GM21423 (cell line): ENCODE data around the gene NOX5.

Experiments used
- ATAC-seq: cut with Tn5 transposase; IDR thresholded peaks from one replicate; pipeline ENCODE4 v1.9.1; 2021; ENCODE audit warnings: mild to moderate bottlenecking, moderate library complexity; ENCODE audit not compliant: unreplicated experiment

The NOX5 gene

GRCh38 chr15:69075440-69075839, 60.9 kb downstream of the NOX5 start:
- no peak for ATAC-seq

- no peak for ATAC-seq
These were observed 62.3 kb downstream of the NOX5 start for GRCh38 chr15:69076756-69077155.

- ATAC-seq, result no peak
These were observed 64.1 kb downstream of the NOX5 start for GRCh38 chr15:69078638-69079037.

DNA sequence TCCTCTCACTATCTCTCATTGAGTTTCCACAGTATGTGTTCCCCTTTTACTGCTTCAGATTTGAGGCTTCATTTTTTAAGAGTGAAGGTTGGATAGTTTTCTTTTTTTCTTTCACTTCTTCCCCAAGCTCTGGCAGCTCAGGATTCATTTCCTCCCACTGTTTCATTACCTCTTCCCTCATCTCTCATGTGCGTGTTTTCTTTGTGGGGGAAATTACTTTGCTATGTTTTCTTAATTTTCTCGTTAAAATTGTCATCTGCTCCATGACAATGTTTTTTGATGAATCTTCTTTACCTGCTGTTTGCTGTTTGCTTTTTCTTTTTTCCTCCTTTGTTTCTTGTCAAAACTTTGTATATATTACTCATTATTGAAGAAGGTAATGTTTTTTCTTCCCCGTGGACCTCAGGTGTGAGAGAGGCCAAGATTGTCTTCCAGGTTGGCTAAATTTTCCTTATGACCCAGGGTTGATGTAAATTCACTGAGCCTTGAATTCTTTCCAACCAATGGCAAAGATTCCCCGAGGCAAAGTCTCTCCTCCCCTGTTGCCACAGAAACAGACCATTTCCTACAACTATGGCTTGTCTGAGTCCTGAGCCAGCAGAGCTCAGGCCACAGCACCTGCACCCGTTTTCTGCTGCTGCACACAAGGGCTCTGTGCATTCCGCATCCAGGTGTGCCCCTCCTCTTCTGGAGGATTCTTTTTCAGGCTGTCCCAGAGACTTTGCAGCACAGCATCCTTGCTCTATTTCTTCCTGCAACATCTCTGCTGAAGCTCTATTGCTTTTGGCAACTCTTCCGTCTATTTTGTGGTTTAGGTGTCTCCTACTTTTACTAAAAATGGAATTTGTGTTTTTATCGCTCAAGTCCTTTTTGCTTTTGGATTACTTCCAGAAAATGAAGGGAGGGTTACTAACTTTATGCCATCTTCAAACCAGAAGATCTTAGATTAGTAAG, 66.1 kb downstream of the NOX5 start:
- ATAC-seq, result no peak

- ATAC-seq, result no peak
These were observed 67.0 kb downstream of the NOX5 start for GRCh38 chr15:69081310-69082004.

DNA sequence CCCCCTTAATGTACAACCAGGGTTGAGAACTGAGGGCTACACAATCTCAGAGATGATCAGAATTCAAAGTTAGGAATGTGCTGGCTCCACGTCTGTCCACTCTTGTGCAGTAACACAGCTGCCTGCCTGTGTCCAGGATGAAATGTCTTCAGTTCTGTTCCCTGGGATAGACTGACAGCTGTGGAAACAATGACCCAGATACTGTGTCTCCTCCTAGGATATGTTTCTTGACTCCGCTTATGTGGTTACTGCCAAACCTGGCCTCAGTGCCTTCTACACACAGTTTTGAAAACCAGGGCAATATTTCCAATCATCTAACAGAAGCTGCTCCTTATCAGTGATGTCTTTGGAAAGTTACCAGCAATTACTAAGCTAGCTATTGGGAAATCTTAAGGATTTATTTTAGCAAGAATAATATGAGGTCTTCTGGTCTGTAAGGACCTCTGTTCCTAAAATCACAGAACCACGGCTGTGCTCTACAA, 67.6 kb downstream of the NOX5 start:
- ATAC-seq, result no peak

- ATAC-seq, result no peak
These were observed 68.1 kb downstream of the NOX5 start for GRCh38 chr15:69082554-69082953.

- no peak for ATAC-seq
These were observed 70.0 kb downstream of the NOX5 start for GRCh38 chr15:69084404-69085030.

GRCh38 chr15:69085325-69086081, 71.0 kb downstream of the NOX5 start:
- no peak for ATAC-seq

- ATAC-seq, result no peak
These were observed 72.1 kb downstream of the NOX5 start for GRCh38 chr15:69086427-69087204.

GRCh38 chr15:69087366-69087976, 73.0 kb downstream of the NOX5 start:
- no peak for ATAC-seq

DNA sequence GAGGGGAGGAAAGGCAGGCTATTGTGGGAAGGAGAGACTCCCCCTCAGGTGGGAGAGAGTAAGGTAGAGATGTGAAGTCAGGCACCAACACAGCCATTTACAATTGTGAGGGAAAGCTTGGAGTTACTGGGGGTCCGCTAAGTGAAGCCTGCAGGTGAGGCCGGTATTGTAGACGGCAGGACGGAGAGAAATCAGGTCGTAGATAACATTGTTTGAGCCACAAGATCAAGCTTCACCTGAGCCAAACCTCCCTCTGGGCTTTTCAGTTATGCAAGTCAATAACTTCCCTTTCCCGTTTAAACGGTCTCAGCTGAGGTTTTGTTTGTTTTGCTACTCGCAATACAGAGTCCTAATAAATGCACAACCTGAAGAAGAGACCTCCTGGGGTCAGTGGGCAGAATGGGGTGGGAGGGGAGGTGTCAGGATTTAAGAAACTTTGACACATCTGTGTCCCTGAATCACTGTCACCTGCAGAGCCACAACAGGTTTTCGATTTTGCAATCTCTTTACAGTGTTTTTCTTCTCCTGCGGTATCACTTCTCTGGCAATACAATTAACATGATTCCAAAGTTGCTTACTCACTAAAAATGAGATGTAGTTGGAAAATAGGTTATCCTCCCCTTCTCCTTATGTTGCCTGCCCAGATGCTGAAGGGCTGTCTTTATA, 73.9 kb downstream of the NOX5 start:
- ATAC-seq, result no peak

GRCh38 chr15:69089258-69089657, 74.8 kb downstream of the NOX5 start:
- no peak for ATAC-seq

DNA sequence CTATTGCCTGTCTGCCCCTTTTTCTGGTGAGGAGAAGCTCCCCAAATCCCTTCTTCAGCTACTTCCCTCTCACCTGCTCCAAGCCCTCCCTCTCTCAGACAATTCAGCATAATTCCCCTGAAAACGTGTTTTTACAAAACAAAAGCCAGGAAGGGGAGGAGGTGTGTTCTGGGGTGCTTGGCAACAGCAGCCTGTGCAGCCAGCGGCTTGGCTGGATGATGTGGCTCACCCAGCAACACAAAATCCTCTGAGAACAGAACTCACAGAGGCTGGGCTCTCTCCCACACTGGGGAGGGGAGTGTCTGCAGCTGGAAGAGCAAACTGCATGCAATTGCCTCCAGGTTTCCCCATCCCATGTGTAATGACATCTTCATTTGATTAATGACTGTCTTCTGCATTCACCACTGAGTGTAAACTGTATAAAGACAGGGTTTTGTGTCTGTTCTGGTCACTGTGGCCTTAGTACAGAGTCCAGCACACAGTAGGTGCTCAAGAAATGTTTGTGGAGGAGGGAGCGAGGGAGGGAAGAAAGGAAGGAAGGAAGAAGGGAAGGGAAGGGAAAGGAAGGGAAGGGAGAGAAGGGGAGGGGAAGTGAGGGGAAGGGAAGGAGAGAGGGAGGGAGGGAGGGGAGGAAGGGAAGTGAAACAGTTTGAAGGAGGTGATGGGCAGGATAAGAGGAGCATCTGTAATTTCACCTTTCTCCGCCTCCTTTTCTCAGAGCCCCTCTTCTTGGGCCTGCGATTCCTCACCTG, 75.9 kb downstream of the NOX5 start:
- ATAC-seq, result no peak

DNA sequence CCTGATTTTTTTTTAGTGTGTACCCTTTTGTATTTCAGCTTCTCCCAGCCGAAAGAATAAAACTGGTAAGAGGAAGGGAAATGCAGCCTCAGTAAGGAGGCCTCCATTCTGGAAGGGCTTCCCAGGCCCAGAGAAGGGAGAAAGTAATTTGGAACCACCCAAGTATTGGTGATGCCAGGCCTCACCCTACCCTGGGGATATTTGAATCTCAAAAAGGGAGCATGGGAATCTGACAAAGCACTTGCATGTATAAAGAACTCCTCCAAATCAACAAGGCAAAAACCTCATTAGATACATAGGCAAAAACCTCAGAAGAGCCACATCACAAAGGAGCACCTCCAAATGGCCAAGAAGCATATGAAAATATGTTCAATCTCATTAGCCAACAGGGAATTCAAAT, 77.2 kb downstream of the NOX5 start:
- ATAC-seq, result no peak

GRCh38 chr15:69092159-69092558, 77.7 kb downstream of the NOX5 start:
- no peak for ATAC-seq

DNA sequence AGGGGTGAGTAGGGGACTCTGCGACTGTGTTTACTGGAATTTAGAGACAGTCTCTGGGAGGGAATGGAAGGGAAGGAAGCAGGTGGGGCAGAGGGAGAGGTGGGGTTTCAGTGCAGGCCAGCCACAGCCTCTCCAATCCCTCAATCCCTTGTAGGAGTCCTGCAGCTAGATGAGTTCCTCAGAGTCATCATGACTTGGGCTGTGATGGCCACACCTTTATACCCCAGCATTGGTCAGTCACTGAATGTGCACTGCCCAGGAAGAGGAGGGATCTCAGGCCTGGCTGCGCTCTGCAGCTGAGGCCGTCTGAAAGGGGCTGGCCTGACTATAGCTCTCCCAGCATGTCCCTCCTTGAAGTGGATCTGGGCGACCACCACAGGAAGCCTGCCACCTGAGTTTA, 78.6 kb downstream of the NOX5 start:
- no peak for ATAC-seq

- ATAC-seq, result no peak
These were observed 79.1 kb downstream of the NOX5 start for GRCh38 chr15:69093614-69094013.
